ENCODE data around the gene UBN1.
A peak's percentile ranks its signal among the peaks of the same experiment; 100 is the strongest.

UBN1 gene

GRCh38 chr16:4801051-4801961 lies 46.0 kb upstream of the UBN1 start:
- TF ChIP-seq BACH2 (CRISPR knock-in tag; IDR thresholded peaks at IDR 0.05; ENCODE audit: borderline replicate concordance): no peak
- ATAC-seq: no peak

GRCh38 chr16:4801962-4802658 lies 45.2 kb upstream of the UBN1 start, which contains the start of gene ROGDI:
Gene ROGDI (minus strand): TSS chr16:4802633. CDS start chr16:4802571, 62 bp downstream.
- ATAC-seq: peak; percentile 48
- TF ChIP-seq ZNF565 (CRISPR knock-in tag; conservative IDR thresholded peaks at IDR 0.05; ENCODE audit: low read depth) (no peak), ARNTL (CRISPR knock-in tag; IDR thresholded peaks at IDR 0.05; ENCODE audit: borderline replicate concordance, low read depth) (no peak), SNAI2 (CRISPR knock-in tag; IDR thresholded peaks at IDR 0.05) (no peak), ZFP3 (CRISPR knock-in tag; IDR thresholded peaks at IDR 0.05) (no peak), OSR1 (CRISPR knock-in tag; IDR thresholded peaks at IDR 0.05) (no peak), PPARA (CRISPR knock-in tag; IDR thresholded peaks at IDR 0.05; ENCODE audit: borderline replicate concordance) (no peak), ESRRG (CRISPR knock-in tag; IDR thresholded peaks at IDR 0.05) (no peak), PATZ1 (CRISPR knock-in tag; IDR thresholded peaks at IDR 0.05; ENCODE audit: borderline replicate concordance) (no peak), RARB (CRISPR knock-in tag; IDR thresholded peaks at IDR 0.05) (no peak), ZC3H10 (CRISPR knock-in tag; IDR thresholded peaks at IDR 0.05) (no peak), CSDC2 (CRISPR knock-in tag; IDR thresholded peaks at IDR 0.05) (no peak), BACH2 (CRISPR knock-in tag; IDR thresholded peaks at IDR 0.05; ENCODE audit: borderline replicate concordance) (no peak), ZNF8 (CRISPR knock-in tag; IDR thresholded peaks at IDR 0.05) (no peak), TOX (CRISPR knock-in tag; IDR thresholded peaks at IDR 0.05; ENCODE audit: borderline replicate concordance) (no peak), POU6F1 (CRISPR knock-in tag; IDR thresholded peaks at IDR 0.05; ENCODE audit: borderline replicate concordance, low read depth) (no peak), GLIS3 (CRISPR knock-in tag; IDR thresholded peaks at IDR 0.05) (no peak), CSRNP3 (CRISPR knock-in tag; IDR thresholded peaks at IDR 0.05) (no peak), TSHZ2 (CRISPR knock-in tag; IDR thresholded peaks at IDR 0.05) (no peak), CREB5 (CRISPR knock-in tag; IDR thresholded peaks at IDR 0.05; ENCODE audit: low read depth) (no peak)
